Measurements from ENCODE around the gene FNDC3B.

FNDC3B gene

GRCh38 chr3:172170073-172170709 lies 130.8 kb downstream of the FNDC3B start:
- no peak for DNase-seq (ENCODE audit: low read depth)

GRCh38 chr3:172170841-172171240 lies 131.5 kb downstream of the FNDC3B start:
- DNase-seq (ENCODE audit: low read depth), result no peak

GRCh38 chr3:172171396-172172075 lies 132.2 kb downstream of the FNDC3B start:
- no peak for DNase-seq (ENCODE audit: low read depth)

- no peak for DNase-seq (ENCODE audit: low read depth)
Measured at GRCh38 chr3:172173316-172174254, 134.2 kb downstream of the FNDC3B start.

- DNase-seq (ENCODE audit: low read depth), result no peak
Measured at GRCh38 chr3:172174513-172175253, 135.3 kb downstream of the FNDC3B start.

- DNase-seq (ENCODE audit: low read depth), result no peak
Measured at GRCh38 chr3:172175254-172175599, 135.8 kb downstream of the FNDC3B start.

- DNase-seq (ENCODE audit: low read depth), result no peak
Measured at GRCh38 chr3:172176061-172176770, 136.8 kb downstream of the FNDC3B start.

- DNase-seq (ENCODE audit: low read depth), result no peak
Measured at GRCh38 chr3:172177046-172177445, 137.7 kb downstream of the FNDC3B start.

GRCh38 chr3:172177803-172178316 lies 138.5 kb downstream of the FNDC3B start:
- DNase-seq (ENCODE audit: low read depth), result no peak

GRCh38 chr3:172179680-172180399 lies 140.5 kb downstream of the FNDC3B start:
- no peak for DNase-seq (ENCODE audit: low read depth)

- no peak for DNase-seq (ENCODE audit: low read depth)
Measured at GRCh38 chr3:172180473-172180872, 141.1 kb downstream of the FNDC3B start.

GRCh38 chr3:172181932-172182586 lies 142.7 kb downstream of the FNDC3B start:
- no peak for DNase-seq (ENCODE audit: low read depth)

GRCh38 chr3:172182797-172183196 lies 143.4 kb downstream of the FNDC3B start:
- DNase-seq (ENCODE audit: low read depth), result no peak

GRCh38 chr3:172184106-172184822 lies 144.9 kb downstream of the FNDC3B start:
- DNase-seq (ENCODE audit: low read depth), result no peak

- no peak for DNase-seq (ENCODE audit: low read depth)
Measured at GRCh38 chr3:172185907-172186306, 146.5 kb downstream of the FNDC3B start.

- DNase-seq (ENCODE audit: low read depth), result no peak
Measured at GRCh38 chr3:172186607-172187006, 147.2 kb downstream of the FNDC3B start.

GRCh38 chr3:172187511-172187910 lies 148.1 kb downstream of the FNDC3B start:
- DNase-seq (ENCODE audit: low read depth), result no peak

- DNase-seq (ENCODE audit: low read depth), result no peak
Measured at GRCh38 chr3:172188511-172188910, 149.1 kb downstream of the FNDC3B start.

GRCh38 chr3:172189213-172189612 lies 149.8 kb downstream of the FNDC3B start:
- DNase-seq (ENCODE audit: low read depth), result no peak
